ENCODE measurements around the gene SNRNP48.

Gene SNRNP48

GRCh38 chr6:7629321-7629720, 39.3 kb downstream of the SNRNP48 start:
- TF ChIP-seq CTCF (IDR thresholded peaks at IDR 0.05): no peak

GRCh38 chr6:7630792-7631191, 40.8 kb downstream of the SNRNP48 start:
- no peak for TF ChIP-seq CTCF (IDR thresholded peaks at IDR 0.05)

GRCh38 chr6:7631466-7631865, 41.5 kb downstream of the SNRNP48 start:
- no peak for TF ChIP-seq CTCF (IDR thresholded peaks at IDR 0.05)

- no peak for TF ChIP-seq CTCF (IDR thresholded peaks at IDR 0.05)
Measured at GRCh38 chr6:7632501-7633290, 42.7 kb downstream of the SNRNP48 start.

GRCh38 chr6:7633361-7633760, 43.4 kb downstream of the SNRNP48 start:
- TF ChIP-seq CTCF (IDR thresholded peaks at IDR 0.05): no peak

- TF ChIP-seq CTCF (IDR thresholded peaks at IDR 0.05): no peak
Measured at GRCh38 chr6:7636151-7636550, 46.2 kb downstream of the SNRNP48 start.

- TF ChIP-seq CTCF (IDR thresholded peaks at IDR 0.05): no peak
Measured at GRCh38 chr6:7637533-7637932, 47.5 kb downstream of the SNRNP48 start.

GRCh38 chr6:7639427-7639826, 49.4 kb downstream of the SNRNP48 start:
- no peak for TF ChIP-seq CTCF (IDR thresholded peaks at IDR 0.05)

Data from LNCAP (cell line).